BJ (cell line): Measurements from ENCODE around the gene TAS2R30. TPM values are rescaled to one million over a fixed set of nuclear protein-coding genes. Genes with fewer than 3 reads are reported as not detected.

ENCODE experiments used
- CTCF ChIA-PET: fragments of 350-600 bp; formaldehyde crosslinking; extraction: SDS; loops from one replicate; lab custom pipeline; 2021; ENCODE audit warnings: antibody characterized with exemption, inconsistent platforms; lab: Yijun Ruan, JAX
- POLR2A ChIA-PET: fragments of 300-600 bp; sonication (Branson Sonifier 250); formaldehyde crosslinking; extraction: SDS; loops from one replicate; lab custom pipeline; 2021; ENCODE audit warnings: antibody characterized with exemption; lab: Charles Lee
- DNase-seq: peaks from one replicate; pipeline ENCODE4 v3.0.0-alpha.2; 2011; ENCODE audit warnings: low read depth
- H3K27me3 ChIP-seq: 2 replicates; pipeline ENCODE4 v1.6.0; 2011; ENCODE audit warnings: low read length; ENCODE audit not compliant: control insufficient read depth, insufficient read depth
- H3K36me3 ChIP-seq: 2 replicates; pipeline ENCODE4 v1.5.1; 2011; ENCODE audit warnings: low read length; ENCODE audit not compliant: control insufficient read depth, insufficient read depth
- H3K4me3 ChIP-seq: 2 replicates; pipeline ENCODE4 v1.5.1; 2011; ENCODE audit warnings: low read depth, mild to moderate bottlenecking, control low read depth, low read length
- polyA plus RNA-seq: library from polyadenylated mRNA; depleted of rRNA; stranded (reverse); fragments of >200 nt; gene quantifications from 2 replicates; pipeline ENCODE4 v1.2.3, GENCODE V29; 2011
- TF ChIP-seq, protein P1 (sequence below): IDR thresholded peaks from 2 replicates; pipeline ENCODE4 v1.5.1; 2011; ENCODE audit warnings: low read depth, mild to moderate bottlenecking, control low read depth, inconsistent platforms, low read length, moderate library complexity; ENCODE audit not compliant: insufficient read depth

TAS2R30 gene
- polyA plus RNA-seq, 1 experiment = 0.04 TPM

DNA sequence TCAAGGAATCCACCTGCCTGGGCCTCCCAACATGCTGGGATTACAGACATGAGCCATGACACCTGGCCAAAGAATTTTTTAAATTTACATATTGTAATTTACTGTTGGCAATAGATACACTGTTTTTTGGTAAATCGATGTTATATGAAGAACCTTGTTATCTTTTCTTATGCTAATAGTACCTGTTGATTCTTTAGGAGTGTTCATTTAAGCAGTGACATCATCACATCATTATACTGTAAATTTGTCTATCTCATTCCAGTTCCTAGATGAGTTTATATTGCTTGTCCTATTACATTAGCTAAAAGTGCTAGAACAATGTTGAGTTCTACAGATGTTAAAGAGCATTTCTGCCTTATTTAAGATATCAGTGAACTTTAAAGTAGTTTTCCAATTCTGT, 13.0 kb upstream of the TAS2R30 start:
- TF ChIP-seq, protein P1, sequence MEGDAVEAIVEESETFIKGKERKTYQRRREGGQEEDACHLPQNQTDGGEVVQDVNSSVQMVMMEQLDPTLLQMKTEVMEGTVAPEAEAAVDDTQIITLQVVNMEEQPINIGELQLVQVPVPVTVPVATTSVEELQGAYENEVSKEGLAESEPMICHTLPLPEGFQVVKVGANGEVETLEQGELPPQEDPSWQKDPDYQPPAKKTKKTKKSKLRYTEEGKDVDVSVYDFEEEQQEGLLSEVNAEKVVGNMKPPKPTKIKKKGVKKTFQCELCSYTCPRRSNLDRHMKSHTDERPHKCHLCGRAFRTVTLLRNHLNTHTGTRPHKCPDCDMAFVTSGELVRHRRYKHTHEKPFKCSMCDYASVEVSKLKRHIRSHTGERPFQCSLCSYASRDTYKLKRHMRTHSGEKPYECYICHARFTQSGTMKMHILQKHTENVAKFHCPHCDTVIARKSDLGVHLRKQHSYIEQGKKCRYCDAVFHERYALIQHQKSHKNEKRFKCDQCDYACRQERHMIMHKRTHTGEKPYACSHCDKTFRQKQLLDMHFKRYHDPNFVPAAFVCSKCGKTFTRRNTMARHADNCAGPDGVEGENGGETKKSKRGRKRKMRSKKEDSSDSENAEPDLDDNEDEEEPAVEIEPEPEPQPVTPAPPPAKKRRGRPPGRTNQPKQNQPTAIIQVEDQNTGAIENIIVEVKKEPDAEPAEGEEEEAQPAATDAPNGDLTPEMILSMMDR = no peak
- ChIA-PET POLR2A (interaction anchor here (0.6 kb wide), 1 partner anchor 34 kb away, joined by 4 read pairs; no protein-coding TSS in a partner anchor), CTCF (no interaction called here)
- Histone ChIP-seq H3K27me3 (no peaks in the 10 kb centered on the region), H3K36me3 (peaks cover 3% of the 10 kb centered on the region; the same call in 1 of the 2 replicates), H3K4me3 (no peak overlapping the region)
- no peak for DNase-seq

DNA sequence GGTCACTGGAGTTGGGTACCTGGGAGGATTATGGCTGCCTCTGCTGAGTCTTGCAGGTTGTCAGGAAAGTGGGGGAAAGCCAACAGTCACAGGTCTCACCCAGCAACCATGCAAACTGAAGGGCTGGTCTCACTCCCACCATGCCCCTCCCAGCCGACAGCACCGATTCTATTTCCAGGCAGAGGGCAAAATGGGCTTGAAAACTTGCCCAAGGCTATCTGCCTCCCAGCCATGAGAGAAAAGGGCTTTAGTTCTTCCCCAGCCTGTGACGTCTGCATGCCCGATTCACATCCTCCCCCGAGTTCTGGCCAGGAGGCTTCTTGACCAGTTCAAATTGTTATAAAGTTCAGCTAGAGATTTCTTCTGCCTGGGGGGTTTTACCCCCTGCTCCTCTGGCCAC, 9.9 kb upstream of the TAS2R30 start:
- TF ChIP-seq, protein P1 = no peak
- Histone ChIP-seq H3K27me3 (no peaks in the 10 kb centered on the region), H3K36me3 (no peaks in the 10 kb centered on the region), H3K4me3 (no peak overlapping the region)
- ChIA-PET CTCF (interaction anchor here (0.6 kb wide), 1 partner anchor 17 kb away, joined by 3 read pairs; no protein-coding TSS in a partner anchor), POLR2A (no interaction called here)
- DNase-seq = no peak

DNA sequence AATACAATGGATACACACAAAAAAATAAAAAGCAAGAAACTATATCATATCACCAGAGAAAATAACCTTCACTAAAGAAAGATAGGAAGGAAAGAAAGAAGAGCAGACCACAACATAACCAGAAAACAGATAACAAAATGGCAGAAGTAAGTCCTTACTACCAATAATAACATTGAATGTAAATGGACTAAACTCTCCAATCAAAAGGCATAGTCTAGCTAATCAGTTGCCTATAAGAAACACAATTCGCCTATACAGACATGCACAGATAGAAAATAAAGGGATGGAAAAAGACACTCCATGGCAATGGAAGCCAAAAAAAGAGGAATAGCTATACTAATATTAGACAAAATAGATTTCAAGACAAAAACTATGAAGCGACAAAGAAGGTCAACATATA, 8.9 kb upstream of the TAS2R30 start:
- CTCF ChIA-PET = no interaction called here
- H3K4me3 ChIP-seq = no peak overlapping the region
- no peaks in the 10 kb centered on the region for H3K27me3 ChIP-seq
- POLR2A ChIA-PET = no interaction called here
- DNase-seq = no peak
- TF ChIP-seq, protein P1 = no peak
- no peaks in the 10 kb centered on the region for H3K36me3 ChIP-seq

DNA sequence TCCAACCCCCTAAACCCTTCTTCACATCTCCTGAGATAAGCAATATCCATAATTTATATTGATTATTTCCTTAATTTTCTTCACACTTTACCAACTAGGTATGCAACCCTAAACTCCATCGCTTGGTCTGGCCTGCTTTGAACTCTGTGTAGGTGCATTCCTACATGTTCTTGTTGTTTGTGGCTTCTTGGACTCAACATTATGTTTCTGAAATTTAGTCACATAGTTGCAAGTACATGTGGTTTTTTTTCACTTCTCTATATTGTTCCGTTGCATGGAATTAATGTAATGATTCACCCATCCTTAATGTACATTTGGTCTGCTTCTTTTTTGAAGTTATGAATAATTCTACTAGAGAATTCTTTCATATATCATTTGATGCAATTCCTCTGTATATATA, 1.6 kb upstream of the TAS2R30 start:
- POLR2A ChIA-PET = no interaction called here
- TF ChIP-seq, protein P1 = no peak
- no peaks in the 10 kb centered on the region for H3K27me3 ChIP-seq
- CTCF ChIA-PET = no interaction called here
- DNase-seq = no peak
- H3K4me3 ChIP-seq = no peak overlapping the region
- no peaks in the 10 kb centered on the region for H3K36me3 ChIP-seq

DNA sequence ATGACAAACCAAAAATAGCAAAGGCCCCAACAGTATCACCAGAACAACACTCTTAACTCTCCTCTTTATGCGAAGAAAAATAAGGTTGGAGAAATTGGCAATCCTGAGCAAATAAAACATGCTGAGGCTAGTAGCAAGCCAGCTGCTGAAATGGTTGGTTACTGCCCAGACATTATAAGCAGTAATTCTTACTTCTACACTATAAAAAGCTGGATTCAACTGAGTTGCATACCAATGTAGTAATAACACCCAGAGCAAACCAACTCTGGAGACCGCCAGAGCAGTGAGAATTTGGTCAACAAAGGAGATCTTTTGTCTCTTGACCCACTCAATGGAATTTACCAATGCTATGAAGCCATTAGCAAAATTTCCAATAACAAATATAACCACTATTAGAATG, 628 bp downstream of the TAS2R30 start:
- DNase-seq = no peak
- POLR2A ChIA-PET = no interaction called here
- 0 out of 2 replicates have a peak, but pooled peaks cover 1% of the 10 kb centered on the region for H3K36me3 ChIP-seq
- H3K27me3 ChIP-seq = no peaks in the 10 kb centered on the region
- TF ChIP-seq, protein P1 = no peak
- CTCF ChIA-PET = interaction anchor here (1.9 kb wide), 1 partner anchor 26 kb away, joined by 4 read pairs; no protein-coding TSS in a partner anchor
- H3K4me3 ChIP-seq = no peak overlapping the region
